K562 (cell line): ENCODE measurements around the gene TMEM61. TPM values are rescaled to one million over a fixed set of nuclear protein-coding genes. Genes with fewer than 3 reads are reported as not detected.

Source experiments
- ARID2 ChIP-seq: fragments of 450-650 bp; IDR thresholded peaks from 2 replicates; pipeline ENCODE4 v1.6.1; 2017; ENCODE audit warnings: antibody characterized with exemption, mild to moderate bottlenecking
- ESRRA ChIP-seq: fragments of 450-650 bp; IDR thresholded peaks from 2 replicates; pipeline ENCODE4 v1.6.1; 2014; ENCODE audit warnings: low read depth, mild to moderate bottlenecking, moderate library complexity, borderline replicate concordance
- ETV5 ChIP-seq: sonication (generic); formaldehyde crosslinking; IDR thresholded peaks from 2 replicates; pipeline ENCODE4 v1.4.0; 2020; ENCODE audit warnings: low read depth, mild to moderate bottlenecking, missing genetic modification reagents
- KAT8 ChIP-seq: fragments of 450-650 bp; IDR thresholded peaks from 2 replicates; pipeline ENCODE4 v1.6.1; 2016; ENCODE audit warnings: low read depth, mild to moderate bottlenecking
- SAFB2 ChIP-seq: fragments of 200-400 bp; formaldehyde crosslinking; IDR thresholded peaks from 2 replicates; pipeline ENCODE4 v1.6.1; 2018; ENCODE audit warnings: borderline replicate concordance, low read length, low read depth, moderate library complexity; ENCODE audit not compliant: severe bottlenecking
- SMARCA4 ChIP-seq: fragments of 450-650 bp; IDR thresholded peaks from 2 replicates; pipeline ENCODE4 v1.6.1; 2016
- TEAD2 ChIP-seq: fragments of 450-650 bp; IDR thresholded peaks from 2 replicates; pipeline ENCODE4 v1.6.1; 2016; ENCODE audit warnings: missing genetic modification characterization, control low read depth, missing compliant biosample characterization
- ZNF696 ChIP-seq: fragments of 250-450 bp; sonication (Bioruptor Pico); conservative IDR thresholded peaks from 2 replicates; pipeline ENCODE4 v1.4.0; 2020; ENCODE audit warnings: mild to moderate bottlenecking, moderate library complexity
- ZNF778 ChIP-seq: fragments of 450-650 bp; formaldehyde crosslinking; IDR thresholded peaks from 2 replicates; pipeline ENCODE4 v1.4.0; 2020; ENCODE audit warnings: mild to moderate bottlenecking, moderate library complexity
- polyA plus RNA-seq, 8 experiments: library from polyadenylated mRNA; depleted of rRNA in 4 of 8; stranded (reverse) in 5 of 8; unstranded in 3 of 8; fragments of >200 nt; fragmentation: Nextera tagmentation in 2 of 8; fragmentation: Illumina TruSeq in 1 of 8; extraction: Ambion mirVana in 2 of 8; extraction: Trizol in 1 of 8; gene quantifications; 2 replicates each; pipeline versions ENCODE4 v1.2.1 to v1.2.3, GENCODE V29; 2011 to 2014; ENCODE audit warnings: inconsistent platforms in 1 of 8, missing spikeins in 1 of 8
- total RNA-seq, 7 experiments: library from RNA; depleted of rRNA in 6 of 7; stranded (reverse); fragments of >200 nt in 6 of 7; fragmentation: Illumina TruSeq in 2 of 7; extraction: Trizol in 2 of 7; gene quantifications; 2 replicates each; pipeline versions ENCODE4 v1.2.1 to v1.2.3, GENCODE V29; 2011 to 2021; ENCODE audit warnings: low replicate concordance in 1 of 7
- TF ChIP-seq, protein P1 (sequence below): IDR thresholded peaks from 3 replicates; pipeline ENCODE4 v1.6.1; 2011; ENCODE audit warnings: borderline replicate concordance, mild to moderate bottlenecking, moderate library complexity; ENCODE audit not compliant: insufficient read length; ENCODE audit errors: extremely low read depth
- TF ChIP-seq, protein P2 (sequence below): IDR thresholded peaks from 2 replicates; pipeline ENCODE4 v1.6.1; 2014; ENCODE audit warnings: antibody characterized with exemption
- TF ChIP-seq, protein P3 (sequence below): fragments of 250-450 bp; sonication (Bioruptor Pico); IDR thresholded peaks from 2 replicates; pipeline ENCODE4 v1.5.0; 2022; ENCODE audit warnings: mild to moderate bottlenecking

The TMEM61 gene
- total and polyA plus RNA-seq, 9 of the 15 experiments (the other 6 are each of a cell fraction or from before 2014, with no cell fraction given): not detected

DNA sequence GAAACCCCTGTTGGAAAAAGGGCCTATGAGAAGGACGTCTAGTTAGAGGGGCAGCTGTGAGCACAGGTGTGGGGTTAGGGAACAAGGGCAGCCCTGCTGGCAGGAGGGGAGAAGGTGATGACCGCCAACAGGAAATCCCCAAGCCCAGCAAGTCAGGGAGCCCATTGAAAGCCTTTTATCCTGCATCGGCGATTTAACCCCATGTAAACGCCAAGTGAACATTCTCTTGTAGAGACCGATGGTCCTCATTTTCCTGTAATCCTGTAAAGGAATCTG is 17.2 kb downstream of the TMEM61 start (continued):
- TF ChIP-seq, protein P1, sequence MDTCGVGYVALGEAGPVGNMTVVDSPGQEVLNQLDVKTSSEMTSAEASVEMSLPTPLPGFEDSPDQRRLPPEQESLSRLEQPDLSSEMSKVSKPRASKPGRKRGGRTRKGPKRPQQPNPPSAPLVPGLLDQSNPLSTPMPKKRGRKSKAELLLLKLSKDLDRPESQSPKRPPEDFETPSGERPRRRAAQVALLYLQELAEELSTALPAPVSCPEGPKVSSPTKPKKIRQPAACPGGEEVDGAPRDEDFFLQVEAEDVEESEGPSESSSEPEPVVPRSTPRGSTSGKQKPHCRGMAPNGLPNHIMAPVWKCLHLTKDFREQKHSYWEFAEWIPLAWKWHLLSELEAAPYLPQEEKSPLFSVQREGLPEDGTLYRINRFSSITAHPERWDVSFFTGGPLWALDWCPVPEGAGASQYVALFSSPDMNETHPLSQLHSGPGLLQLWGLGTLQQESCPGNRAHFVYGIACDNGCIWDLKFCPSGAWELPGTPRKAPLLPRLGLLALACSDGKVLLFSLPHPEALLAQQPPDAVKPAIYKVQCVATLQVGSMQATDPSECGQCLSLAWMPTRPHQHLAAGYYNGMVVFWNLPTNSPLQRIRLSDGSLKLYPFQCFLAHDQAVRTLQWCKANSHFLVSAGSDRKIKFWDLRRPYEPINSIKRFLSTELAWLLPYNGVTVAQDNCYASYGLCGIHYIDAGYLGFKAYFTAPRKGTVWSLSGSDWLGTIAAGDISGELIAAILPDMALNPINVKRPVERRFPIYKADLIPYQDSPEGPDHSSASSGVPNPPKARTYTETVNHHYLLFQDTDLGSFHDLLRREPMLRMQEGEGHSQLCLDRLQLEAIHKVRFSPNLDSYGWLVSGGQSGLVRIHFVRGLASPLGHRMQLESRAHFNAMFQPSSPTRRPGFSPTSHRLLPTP: no peak
- TF ChIP-seq ESRRA (no peak), SMARCA4 (no peak), ZNF696 (CRISPR knock-in tag) (no peak), ZNF778 (CRISPR knock-in tag) (no peak), ARID2 (no peak), ETV5 (CRISPR knock-in tag) (no peak), KAT8 (no peak), SAFB2 (no peak), TEAD2 (tag) (no peak)
- TF ChIP-seq, protein P2, sequence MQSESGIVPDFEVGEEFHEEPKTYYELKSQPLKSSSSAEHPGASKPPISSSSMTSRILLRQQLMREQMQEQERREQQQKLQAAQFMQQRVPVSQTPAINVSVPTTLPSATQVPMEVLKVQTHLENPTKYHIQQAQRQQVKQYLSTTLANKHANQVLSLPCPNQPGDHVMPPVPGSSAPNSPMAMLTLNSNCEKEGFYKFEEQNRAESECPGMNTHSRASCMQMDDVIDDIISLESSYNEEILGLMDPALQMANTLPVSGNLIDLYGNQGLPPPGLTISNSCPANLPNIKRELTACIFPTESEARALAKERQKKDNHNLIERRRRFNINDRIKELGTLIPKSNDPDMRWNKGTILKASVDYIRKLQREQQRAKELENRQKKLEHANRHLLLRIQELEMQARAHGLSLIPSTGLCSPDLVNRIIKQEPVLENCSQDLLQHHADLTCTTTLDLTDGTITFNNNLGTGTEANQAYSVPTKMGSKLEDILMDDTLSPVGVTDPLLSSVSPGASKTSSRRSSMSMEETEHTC: no peak
- TF ChIP-seq, protein P3, sequence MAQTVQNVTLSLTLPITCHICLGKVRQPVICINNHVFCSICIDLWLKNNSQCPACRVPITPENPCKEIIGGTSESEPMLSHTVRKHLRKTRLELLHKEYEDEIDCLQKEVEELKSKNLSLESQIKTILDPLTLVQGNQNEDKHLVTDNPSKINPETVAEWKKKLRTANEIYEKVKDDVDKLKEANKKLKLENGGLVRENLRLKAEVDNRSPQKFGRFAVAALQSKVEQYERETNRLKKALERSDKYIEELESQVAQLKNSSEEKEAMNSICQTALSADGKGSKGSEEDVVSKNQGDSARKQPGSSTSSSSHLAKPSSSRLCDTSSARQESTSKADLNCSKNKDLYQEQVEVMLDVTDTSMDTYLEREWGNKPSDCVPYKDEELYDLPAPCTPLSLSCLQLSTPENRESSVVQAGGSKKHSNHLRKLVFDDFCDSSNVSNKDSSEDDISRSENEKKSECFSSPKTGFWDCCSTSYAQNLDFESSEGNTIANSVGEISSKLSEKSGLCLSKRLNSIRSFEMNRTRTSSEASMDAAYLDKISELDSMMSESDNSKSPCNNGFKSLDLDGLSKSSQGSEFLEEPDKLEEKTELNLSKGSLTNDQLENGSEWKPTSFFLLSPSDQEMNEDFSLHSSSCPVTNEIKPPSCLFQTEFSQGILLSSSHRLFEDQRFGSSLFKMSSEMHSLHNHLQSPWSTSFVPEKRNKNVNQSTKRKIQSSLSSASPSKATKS (CRISPR knock-in tag): no peak
